DMS153 (cell line): ENCODE results near the gene C1orf141.
"Not testable (repeated sequence)": the region's sequence is repeated elsewhere in the genome, so short reads cannot be mapped to it uniquely, and the experiment has no call there.

Experiments used
- DNase-seq: peaks from one replicate; lab custom pipeline; 2025; lab: John Stamatoyannopoulos, UW

C1orf141 gene

DNA sequence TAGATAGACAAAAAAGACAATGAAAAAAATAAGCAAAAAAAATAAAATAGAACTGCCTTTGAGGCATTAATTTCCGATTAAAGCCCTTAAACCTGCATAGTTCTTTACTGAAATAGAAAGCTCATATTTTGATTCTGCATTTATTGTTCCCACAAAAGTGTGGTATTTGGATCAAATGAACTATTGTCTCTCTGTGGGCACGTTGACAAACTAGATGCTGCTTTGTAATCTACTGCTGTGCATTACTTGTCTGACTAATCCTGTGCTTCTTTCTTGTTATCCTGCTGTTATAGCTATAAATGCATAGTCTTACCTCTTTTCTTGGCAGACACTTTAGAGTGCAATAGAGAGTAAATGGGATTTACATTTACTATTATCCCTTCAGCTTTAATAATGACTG is 49.4 kb downstream of the C1orf141 start:
- no peak for DNase-seq

GRCh38 chr1:67084765-67085318 is 49.9 kb downstream of the C1orf141 start:
- DNase-seq: no peak

GRCh38 chr1:67078291-67078690 is 56.5 kb downstream of the C1orf141 start:
- DNase-seq: no peak

DNA sequence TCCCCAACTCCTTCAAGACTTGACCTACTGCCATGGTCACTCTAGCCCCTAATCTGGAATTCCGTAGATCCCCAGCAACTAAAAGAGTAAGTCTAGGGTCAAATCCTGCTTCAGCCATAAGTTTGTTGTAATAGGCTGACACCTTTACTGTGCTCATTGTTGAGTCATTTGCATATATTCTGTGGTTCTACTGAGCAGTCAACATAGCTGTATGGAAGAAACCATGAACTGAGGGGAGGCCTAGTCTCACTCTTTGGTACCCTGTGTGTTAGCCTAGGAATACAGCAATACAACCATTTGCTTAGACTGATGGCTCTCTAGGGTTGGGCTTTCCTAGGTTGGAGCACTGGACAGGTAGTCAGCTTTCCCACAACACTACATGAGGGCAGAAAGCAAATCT is 57.2 kb downstream of the C1orf141 start:
- no peak for DNase-seq

DNA sequence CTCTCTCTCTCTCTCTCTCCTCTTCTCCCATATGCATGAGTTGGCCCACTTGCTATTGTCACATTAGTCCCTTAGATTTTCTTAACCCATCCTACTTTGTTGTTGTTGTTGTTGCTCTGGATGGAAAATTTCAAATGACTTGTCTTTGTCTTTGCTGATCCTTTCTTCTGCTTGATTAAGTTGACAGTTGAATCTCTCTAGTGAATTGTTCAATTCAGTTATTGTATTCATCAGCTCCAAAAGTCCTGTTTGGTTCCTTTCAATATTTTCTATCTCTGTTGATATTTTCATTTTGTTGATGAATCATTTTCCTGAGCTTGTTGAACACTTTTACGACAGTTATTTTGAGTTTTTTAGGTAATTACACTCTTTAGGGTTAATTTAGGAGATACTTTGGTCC is 62.0 kb downstream of the C1orf141 start:
- DNase-seq: no peak

DNA sequence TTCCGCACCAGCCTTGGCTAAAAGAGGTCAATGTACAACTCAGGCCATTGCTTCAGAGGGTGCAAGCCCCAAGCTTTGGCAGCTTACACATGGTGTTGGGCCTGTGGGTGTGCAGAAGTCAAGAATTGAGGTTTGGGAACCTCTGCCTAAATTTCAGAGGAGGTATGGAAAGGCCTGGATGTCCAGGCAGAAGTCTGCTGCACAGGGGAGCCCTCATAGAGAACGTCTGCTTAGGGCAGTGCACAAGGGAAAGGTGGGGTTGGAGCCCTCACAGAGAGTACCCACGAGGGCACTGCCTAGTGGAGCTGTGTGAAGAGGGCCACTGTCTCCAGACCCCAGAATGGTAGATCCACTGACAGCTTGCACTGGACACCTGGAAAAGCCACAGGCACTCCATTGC is 67.1 kb downstream of the C1orf141 start:
- not testable (repeated sequence) for DNase-seq

DNA sequence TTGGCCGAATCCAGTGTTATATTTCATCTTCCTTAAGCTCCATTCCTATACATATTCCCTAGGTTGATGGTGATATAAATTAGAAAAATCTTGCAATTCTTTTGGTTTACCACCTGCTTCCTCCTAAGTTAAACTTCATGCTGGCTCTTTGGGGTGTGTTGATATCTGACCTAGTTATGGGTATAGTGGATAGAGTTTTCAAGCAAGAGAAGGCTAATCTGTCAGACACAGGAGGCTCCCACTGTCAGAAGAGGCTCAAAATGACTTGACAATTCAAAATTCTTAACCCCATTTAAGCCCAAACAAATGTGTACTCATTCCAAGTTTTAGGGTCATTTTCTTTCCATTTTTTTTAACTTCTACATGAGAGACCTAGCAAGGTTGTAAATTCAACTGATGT is 72.4 kb downstream of the C1orf141 start:
- DNase-seq: no peak

- DNase-seq: no peak
Measured at GRCh38 chr1:67061266-67061665, 73.5 kb downstream of the C1orf141 start.

DNA sequence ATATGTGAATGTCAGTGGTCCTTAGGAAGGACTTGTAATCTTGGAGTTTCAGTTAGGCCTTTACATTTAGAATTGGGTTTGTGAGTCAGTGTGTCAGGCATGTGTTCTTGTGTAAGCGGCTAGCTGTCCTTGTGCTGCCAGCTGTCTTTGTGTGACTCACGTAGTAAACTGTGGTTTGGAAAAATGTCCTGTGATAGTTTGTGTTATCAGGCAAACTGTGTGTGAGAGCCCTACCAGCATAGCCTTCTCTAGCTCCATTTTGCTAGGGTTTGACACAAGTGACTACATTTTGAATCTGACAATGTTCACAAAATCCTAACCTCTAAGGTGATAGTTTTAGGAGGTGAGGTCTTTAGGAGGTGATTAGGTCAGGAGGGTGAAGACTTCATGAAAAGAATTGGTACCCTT is 74.0 kb downstream of the C1orf141 start:
- DNase-seq: no peak

DNA sequence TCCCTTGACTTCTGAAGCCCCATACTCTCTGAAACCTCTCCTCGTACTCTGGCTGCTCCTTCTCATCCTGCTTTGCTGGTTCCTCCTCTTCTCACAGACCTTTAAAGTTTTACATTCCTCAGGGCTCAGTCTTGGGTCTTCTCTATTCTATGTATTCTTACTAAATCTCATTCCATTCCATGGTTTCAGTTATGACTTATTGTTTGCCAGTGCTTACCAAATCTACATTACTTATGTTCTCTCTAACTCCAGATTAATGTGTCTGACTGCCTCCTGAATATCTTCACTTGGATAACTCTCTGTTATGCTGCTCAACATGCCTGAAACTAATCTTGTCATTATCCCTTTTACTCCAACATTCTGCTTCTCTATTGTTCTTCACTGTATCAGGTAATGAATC is 75.4 kb downstream of the C1orf141 start:
- no peak for DNase-seq

DNA sequence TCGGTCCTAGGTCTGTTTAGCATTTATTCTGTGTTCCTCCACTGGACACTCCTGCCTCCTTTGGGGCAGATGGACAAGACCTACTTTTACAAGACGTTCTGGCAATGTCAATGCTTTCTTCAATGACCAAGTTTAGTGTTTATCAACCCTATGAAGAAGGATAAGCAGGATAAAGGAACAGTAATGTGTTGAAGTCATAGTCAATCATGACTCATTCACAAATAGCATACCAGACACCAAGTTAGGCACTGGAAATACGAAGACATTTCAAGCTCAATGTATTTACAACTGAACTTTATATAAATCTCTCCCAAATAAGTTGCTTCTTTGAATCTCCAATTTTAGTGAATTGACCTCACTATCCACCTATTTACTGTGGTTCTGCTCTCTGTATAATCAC is 76.0 kb downstream of the C1orf141 start:
- DNase-seq: no peak

GRCh38 chr1:67058242-67058641 is 76.5 kb downstream of the C1orf141 start:
- DNase-seq: no peak

DNA sequence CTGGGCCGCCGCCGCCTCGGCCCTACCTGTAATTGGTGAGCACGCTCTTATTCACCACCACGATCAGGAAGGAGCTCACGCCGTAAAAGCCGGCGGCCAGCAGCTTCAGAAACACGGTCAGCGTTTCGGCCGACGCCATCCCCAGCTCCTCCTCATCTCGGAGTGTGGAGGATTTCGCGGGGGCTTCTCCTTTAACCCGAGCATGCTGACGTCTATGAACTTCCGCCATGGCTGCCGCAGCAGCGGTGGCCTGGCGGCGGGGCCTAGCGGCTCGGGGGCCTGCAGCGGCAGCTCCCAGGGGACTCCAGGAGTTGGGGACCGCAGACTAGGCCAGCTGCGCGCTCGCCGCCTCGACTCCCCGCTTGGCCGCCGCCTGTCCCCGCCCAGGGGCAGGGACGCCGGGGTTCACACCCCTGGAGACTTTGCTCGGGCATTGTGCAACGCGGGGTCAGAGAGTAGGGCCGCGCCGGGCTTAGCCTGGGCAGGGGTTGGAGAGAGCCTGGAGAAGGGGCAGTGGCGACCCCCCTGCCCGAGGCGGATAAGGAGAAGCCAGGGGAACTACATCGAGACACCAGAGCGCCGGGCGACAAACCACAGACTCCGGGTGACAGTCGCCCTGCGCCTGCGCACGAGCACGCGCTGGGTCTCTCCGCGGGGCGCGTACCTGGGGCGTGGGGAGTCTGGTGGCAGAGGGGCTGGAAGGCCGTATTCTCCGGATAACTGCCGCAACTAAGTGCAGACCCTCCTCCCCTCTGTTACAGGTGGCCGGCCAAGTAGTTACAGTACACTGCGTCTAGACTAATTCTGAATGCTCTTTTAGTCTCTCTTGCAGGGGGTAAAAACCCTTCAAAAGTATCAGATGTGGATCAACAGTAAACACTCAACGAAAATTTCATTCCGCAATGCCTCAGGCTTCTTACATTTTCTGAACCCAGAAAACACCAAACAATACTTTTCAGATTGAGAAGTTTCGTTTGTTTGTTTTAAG is 80.7 kb downstream of the C1orf141 start, which contains the start of gene SLC35D1:
TSS of gene SLC35D1 (minus strand) at position 364 of the 988 bp plus-strand sequence. CDS start at position 229, 135 bp downstream.
- peak; percentile 7 for DNase-seq

GRCh38 chr1:67053535-67053784 is 81.3 kb downstream of the C1orf141 start:
- DNase-seq: no peak

- no peak for DNase-seq
Measured at GRCh38 chr1:67052741-67053534, 81.8 kb downstream of the C1orf141 start.

DNA sequence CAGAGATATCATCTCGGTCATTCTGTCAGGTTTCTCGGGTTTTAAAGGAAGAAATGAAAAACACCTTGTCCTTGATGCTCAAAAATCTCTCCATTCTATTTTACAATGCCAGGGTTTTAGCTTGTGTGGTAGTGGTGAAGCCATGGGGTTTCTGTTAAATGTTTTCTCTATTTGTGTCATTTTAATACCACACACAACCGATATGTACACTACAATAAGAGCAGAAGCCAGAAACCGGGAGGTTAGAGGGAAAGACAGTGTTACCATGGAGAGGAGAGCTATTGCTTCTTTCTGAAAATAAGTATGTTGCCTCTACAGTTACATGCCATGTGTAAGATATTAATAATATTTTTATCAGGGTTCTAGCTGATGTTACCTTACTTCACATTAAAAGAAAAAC is 83.6 kb downstream of the C1orf141 start:
- no peak for DNase-seq

- no peak for DNase-seq
Measured at GRCh38 chr1:67044631-67045270, 90.0 kb downstream of the C1orf141 start.

- no peak for DNase-seq
Measured at GRCh38 chr1:67043366-67043765, 91.4 kb downstream of the C1orf141 start.
